Measurements from ENCODE around the gene PTH1R. TPM values are rescaled to one million over a fixed set of nuclear protein-coding genes. Genes with fewer than 3 reads are reported as not detected.
A peak's percentile ranks its signal among the peaks of the same experiment; 100 is the strongest.

Gene PTH1R
- total RNA-seq, 4 donors from 2014 or later = 7.8 to 18.5 (median 14.5) TPM

DNA sequence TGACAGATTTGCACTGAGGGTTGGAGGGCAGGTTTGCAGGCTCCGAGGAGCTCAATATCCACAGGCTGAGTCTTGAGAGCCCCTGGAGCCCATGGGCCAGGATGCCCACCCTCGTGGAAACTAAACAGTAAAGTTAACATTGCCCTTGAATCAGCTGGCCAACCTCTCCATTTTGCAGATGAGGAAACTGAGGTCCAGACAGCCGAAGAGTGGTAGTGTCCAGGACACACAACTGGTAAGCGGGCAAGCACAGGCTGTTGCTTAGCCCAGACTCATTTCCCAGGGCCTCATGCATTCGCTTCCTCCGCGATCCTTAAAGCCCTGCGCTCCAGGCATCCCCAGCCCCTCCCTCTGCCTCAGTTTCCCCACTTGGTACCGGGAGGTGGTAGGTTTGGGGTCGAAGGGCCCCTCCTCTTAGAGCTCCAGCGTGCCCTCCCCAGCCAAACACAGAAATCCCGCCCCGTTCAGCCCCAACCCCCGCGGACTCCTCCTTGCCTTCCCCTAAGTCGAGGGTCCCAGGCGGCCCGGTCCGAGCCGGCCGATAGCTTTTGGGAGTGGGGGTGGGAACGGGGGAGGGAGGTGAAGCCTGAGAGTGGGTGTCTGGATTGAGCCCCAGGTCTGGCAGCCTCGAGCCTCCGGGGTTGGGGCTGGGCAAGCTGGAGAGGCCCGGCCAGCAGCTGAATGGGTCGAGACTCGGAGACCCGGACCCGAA is 3.5 kb downstream of the PTH1R start:
- no peak for ATAC-seq
- 24 to 97% methylated on average over 5 of the region's 29 CpGs for WGBS, 2 donors (ENCODE audit: low coverage in 1 of 2)
- Histone ChIP-seq H3K36me3 (no peaks in the 10 kb centered on the region), H3K4me1 (peaks cover 0 to 67% (median 14%) of the 10 kb centered on the region in 3 donors), H3K27ac (peak overlapping the region in 3 of 4 donors; percentile 86 to 92 (median 88)), H3K4me3 (peak overlapping the region; percentile 56 to 73), H3K27me3 (peaks cover 27% of the 10 kb centered on the region), H3K9me3 (no peaks in the 10 kb centered on the region)
- TF ChIP-seq POLR2A (IDR thresholded peaks at IDR 0.05) (no peak), EP300 (IDR thresholded peaks at IDR 0.05) (no peak), CTCF (IDR thresholded peaks at IDR 0.05) (no peak), POLR2AphosphoS5 (IDR thresholded peaks at IDR 0.05) (no peak)

GRCh38 chr3:46881596-46882376 is 4.3 kb downstream of the PTH1R start:
- H3K27me3 ChIP-seq = peaks cover 27% of the 10 kb centered on the region
- 0 to 8% methylated on average over 4 to 14 of the region's 83 CpGs for WGBS, 2 donors (ENCODE audit: low coverage in 1 of 2)
- peak overlapping the region; percentile 40 to 92 (median 87) for H3K27ac ChIP-seq
- peaks cover 0 to 67% (median 14%) of the 10 kb centered on the region in 3 donors for H3K4me1 ChIP-seq
- peak; percentile 66 for ATAC-seq
- H3K4me3 ChIP-seq = peak overlapping the region; percentile 56 to 73
- TF ChIP-seq EP300 (IDR thresholded peaks at IDR 0.05) (no peak), POLR2AphosphoS5 (IDR thresholded peaks at IDR 0.05) (no peak), POLR2A (IDR thresholded peaks at IDR 0.05) (no peak), CTCF (IDR thresholded peaks at IDR 0.05) (no peak)
- H3K9me3 ChIP-seq = no peaks in the 10 kb centered on the region
- no peaks in the 10 kb centered on the region for H3K36me3 ChIP-seq

DNA sequence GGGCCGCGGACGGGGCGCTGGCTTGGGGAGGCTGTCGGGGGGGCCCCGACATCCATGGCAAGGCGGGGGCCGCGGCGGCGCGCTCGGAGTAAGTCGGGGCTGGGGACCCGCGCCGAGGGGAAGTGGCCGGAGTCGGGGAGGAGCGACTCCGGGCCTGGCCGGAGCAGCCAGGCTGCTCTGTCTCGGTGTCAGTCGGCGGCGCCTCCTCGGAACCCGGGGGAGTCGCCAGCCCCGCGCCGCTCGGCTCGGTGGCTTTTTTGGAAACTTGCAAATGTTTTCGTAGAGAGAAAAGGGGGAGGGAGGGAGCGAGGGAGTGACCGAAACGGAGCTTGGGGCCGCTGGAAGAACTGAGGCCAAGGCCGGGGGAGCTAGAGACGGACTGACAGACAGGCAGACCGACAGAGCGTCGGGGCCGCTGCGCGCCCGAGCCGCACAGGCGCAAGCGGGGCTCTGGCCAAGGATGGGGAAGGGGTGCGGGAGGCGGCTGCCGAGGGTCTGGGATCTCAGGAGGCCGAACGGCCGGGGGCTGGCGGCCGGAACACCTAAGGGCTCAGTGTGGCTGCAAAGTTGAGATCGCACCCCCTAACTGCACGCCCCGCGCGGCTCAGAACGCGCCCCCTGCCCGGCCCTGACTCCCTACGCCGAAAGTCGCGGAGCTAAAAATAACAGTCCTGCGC is 5.0 kb downstream of the PTH1R start:
- 0% methylated on average over 12 of the region's 72 CpGs; no CpG with 5 or more reads in 1 of the 2 donors for WGBS, 2 donors (ENCODE audit: low coverage in 1 of 2)
- H3K36me3 ChIP-seq = no peaks in the 10 kb centered on the region
- peaks cover 27% of the 10 kb centered on the region for H3K27me3 ChIP-seq
- ATAC-seq = peak; percentile 48
- TF ChIP-seq POLR2A (IDR thresholded peaks at IDR 0.05) = peak in 1 of 2 donors; percentile 24
- TF ChIP-seq CTCF (IDR thresholded peaks at IDR 0.05) = no peak
- TF ChIP-seq EP300 (IDR thresholded peaks at IDR 0.05) = no peak
- no peak for TF ChIP-seq POLR2AphosphoS5 (IDR thresholded peaks at IDR 0.05)
- peak overlapping the region; percentile 40 to 92 (median 87) for H3K27ac ChIP-seq
- peaks cover 0 to 67% (median 14%) of the 10 kb centered on the region in 3 donors for H3K4me1 ChIP-seq
- no peaks in the 10 kb centered on the region for H3K9me3 ChIP-seq
- peak overlapping the region; percentile 56 to 73 for H3K4me3 ChIP-seq

DNA sequence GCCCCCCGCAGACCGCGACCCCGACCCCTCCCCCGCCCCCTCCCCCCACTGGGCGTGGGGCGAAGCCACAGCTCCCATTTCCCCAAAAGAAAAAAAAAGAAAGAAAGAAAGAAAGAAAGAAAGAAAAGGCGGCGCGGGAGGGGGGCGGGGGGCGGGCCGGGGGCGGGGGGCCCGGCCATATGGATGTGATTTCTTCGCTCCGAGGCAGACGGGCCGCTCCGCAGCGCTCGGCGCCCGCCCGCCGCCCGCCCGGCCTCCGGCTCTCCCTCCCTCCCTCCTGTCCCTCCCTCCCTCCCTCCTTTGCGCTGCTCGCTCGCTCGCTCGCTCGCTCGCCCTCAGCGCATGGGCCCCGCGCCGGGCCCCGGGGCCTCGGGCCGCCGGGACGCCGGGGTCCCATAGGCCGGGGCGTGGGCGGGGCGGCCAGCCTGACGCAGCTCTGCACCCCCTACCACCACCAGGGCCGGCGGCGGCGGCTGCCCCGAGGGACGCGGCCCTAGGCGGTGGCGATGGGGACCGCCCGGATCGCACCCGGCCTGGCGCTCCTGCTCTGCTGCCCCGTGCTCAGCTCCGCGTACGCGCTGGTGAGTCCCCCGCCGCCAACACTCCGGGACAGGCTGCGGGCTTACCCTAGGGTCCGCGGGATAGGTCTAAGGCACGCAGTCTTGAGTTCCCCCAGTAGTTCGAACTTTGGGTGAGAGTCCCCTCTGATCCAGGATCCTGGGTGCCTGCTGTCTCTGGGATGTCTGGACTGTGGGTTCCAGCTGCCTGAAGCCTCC is 5.7 kb downstream of the PTH1R start:
- Histone ChIP-seq H3K27me3 (peaks cover 27% of the 10 kb centered on the region), H3K36me3 (no peaks in the 10 kb centered on the region), H3K4me1 (peaks cover 0 to 67% (median 14%) of the 10 kb centered on the region in 3 donors), H3K27ac (peak overlapping the region; percentile 40 to 92 (median 87)), H3K9me3 (no peaks in the 10 kb centered on the region), H3K4me3 (peak overlapping the region; percentile 56 to 73)
- no peak for TF ChIP-seq EP300 (IDR thresholded peaks at IDR 0.05)
- TF ChIP-seq POLR2AphosphoS5 (IDR thresholded peaks at IDR 0.05) = no peak
- no peak for TF ChIP-seq CTCF (IDR thresholded peaks at IDR 0.05)
- no peak for TF ChIP-seq POLR2A (IDR thresholded peaks at IDR 0.05)
- ATAC-seq = peak; percentile 58
- WGBS, 2 donors (ENCODE audit: low coverage in 1 of 2) = 27% methylated on average over 3 of the region's 78 CpGs; no CpG with 5 or more reads in 1 of the 2 donors

Measured in gastroesophageal sphincter (tissue), 4 donors.